H9 (cell line): ENCODE measurements around the gene CAPN12. TPM values are rescaled to one million over a fixed set of nuclear protein-coding genes. Genes with fewer than 3 reads are reported as not detected.
A peak's percentile ranks its signal among the peaks of the same experiment; 100 is the strongest.

Source experiments
- DNase-seq: peaks from one replicate; pipeline ENCODE4 v3.0.0-alpha.2; 2017
- H2AFZ ChIP-seq: one replicate; pipeline ENCODE4 v1.6.1; 2013; ENCODE audit warnings: mild to moderate bottlenecking, low read length, control low read depth, moderate library complexity
- H2AK5ac ChIP-seq: 2 replicates; pipeline ENCODE4 v1.6.1; 2013; ENCODE audit warnings: low read length, control low read depth, mixed read lengths; ENCODE audit not compliant: insufficient read length
- H2BK120ac ChIP-seq: one replicate; pipeline ENCODE4 v1.6.1; 2013; ENCODE audit warnings: low read depth, mild to moderate bottlenecking, low read length, control low read depth, inconsistent platforms; ENCODE audit not compliant: poor library complexity, severe bottlenecking
- H2BK12ac ChIP-seq: 2 replicates; pipeline ENCODE4 v1.6.1; 2013; ENCODE audit warnings: low read length, control low read depth, mixed read lengths, low read depth; ENCODE audit not compliant: insufficient read length
- H2BK15ac ChIP-seq: 2 replicates; pipeline ENCODE4 v1.6.1; 2013; ENCODE audit warnings: low read depth, low read length, control low read depth
- H2BK20ac ChIP-seq: one replicate; pipeline ENCODE4 v1.6.1; 2013; ENCODE audit warnings: low read depth, mild to moderate bottlenecking, low read length, control low read depth, inconsistent platforms; ENCODE audit not compliant: poor library complexity, severe bottlenecking
- H2BK5ac ChIP-seq: 2 replicates; pipeline ENCODE4 v1.6.1; 2013; ENCODE audit warnings: low read length, control low read depth, mixed read lengths; ENCODE audit not compliant: insufficient read length
- H3K14ac ChIP-seq: 2 replicates; pipeline ENCODE4 v1.6.1; 2013; ENCODE audit warnings: low read length, control low read depth; ENCODE audit not compliant: insufficient read depth
- H3K18ac ChIP-seq: 2 replicates; pipeline ENCODE4 v1.6.1; 2013; ENCODE audit warnings: low read depth, mild to moderate bottlenecking, mixed read lengths, low read length, control low read depth; ENCODE audit not compliant: insufficient read length
- H3K23ac ChIP-seq: 2 replicates; pipeline ENCODE4 v1.6.1; 2013; ENCODE audit warnings: low read length, control low read depth, mixed read lengths, low read depth; ENCODE audit not compliant: insufficient read length
- H3K23me2 ChIP-seq: 2 replicates; pipeline ENCODE4 v1.6.1; 2013; ENCODE audit warnings: low read depth, mild to moderate bottlenecking, mixed read lengths, low read length, control low read depth; ENCODE audit not compliant: insufficient read length, poor library complexity, severe bottlenecking
- H3K27ac ChIP-seq: 2 replicates; pipeline ENCODE4 v1.5.1; 2013; ENCODE audit warnings: low read length, control low read depth, mixed read lengths, low read depth; ENCODE audit not compliant: insufficient read length
- H3K27me3 ChIP-seq: 2 replicates; pipeline ENCODE4 v1.6.1; 2013; ENCODE audit warnings: low read length, control low read depth, inconsistent platforms; ENCODE audit not compliant: insufficient read depth
- H3K4ac ChIP-seq: 2 replicates; pipeline ENCODE4 v1.6.1; 2013; ENCODE audit warnings: low read depth, mild to moderate bottlenecking, control low read depth, inconsistent platforms, low read length, moderate library complexity
- H3K4me1 ChIP-seq: 2 replicates; pipeline ENCODE4 v1.6.1; 2013; ENCODE audit warnings: low read length, control low read depth, inconsistent platforms; ENCODE audit not compliant: insufficient read depth
- H3K4me2 ChIP-seq: 2 replicates; pipeline ENCODE4 v1.6.1; 2013; ENCODE audit warnings: low read length, control low read depth, mixed read lengths; ENCODE audit not compliant: insufficient read length, insufficient read depth
- H3K56ac ChIP-seq: 2 replicates; pipeline ENCODE4 v1.6.1; 2013; ENCODE audit warnings: low read depth, mild to moderate bottlenecking, mixed read lengths, low read length, control low read depth; ENCODE audit not compliant: insufficient read length
- H3K79me1 ChIP-seq: 2 replicates; pipeline ENCODE4 v1.6.1; 2013; ENCODE audit warnings: low read depth, mild to moderate bottlenecking, moderate library complexity, low read length, control low read depth, inconsistent platforms; ENCODE audit not compliant: insufficient read depth, poor library complexity, severe bottlenecking
- H3K79me2 ChIP-seq: 2 replicates; pipeline ENCODE4 v1.6.1; 2013; ENCODE audit warnings: low read length, control low read depth, inconsistent platforms; ENCODE audit not compliant: insufficient read depth
- H3K9ac ChIP-seq: 2 replicates; pipeline ENCODE4 v1.6.1; 2013; ENCODE audit warnings: low read length, control low read depth, mixed read lengths; ENCODE audit not compliant: insufficient read length; ENCODE audit errors: extremely low read depth
- H3K9me3 ChIP-seq: one replicate; pipeline ENCODE4 v1.6.1; 2013; ENCODE audit warnings: low read depth, low read length, inconsistent platforms; ENCODE audit not compliant: control insufficient read depth
- H3T11ph ChIP-seq: one replicate; pipeline ENCODE4 v1.6.1; 2013; ENCODE audit warnings: mild to moderate bottlenecking, low read length, control low read depth, inconsistent platforms
- H4K20me1 ChIP-seq: one replicate; pipeline ENCODE4 v1.6.1; 2013; ENCODE audit not compliant: control insufficient read depth, insufficient read length, insufficient read depth
- H4K5ac ChIP-seq: 2 replicates; pipeline ENCODE4 v1.6.1; 2013; ENCODE audit warnings: low read depth, mild to moderate bottlenecking, mixed read lengths, low read length, control low read depth; ENCODE audit not compliant: insufficient read length
- H4K8ac ChIP-seq: replicated peaks from 2 replicates; pipeline ENCODE4 v1.6.1; 2013; ENCODE audit warnings: low read length, control low read depth, mixed read lengths, low read depth; ENCODE audit not compliant: insufficient read length
- H4K91ac ChIP-seq: 2 replicates; pipeline ENCODE4 v1.6.1; 2013; ENCODE audit warnings: low read depth, mild to moderate bottlenecking, moderate library complexity, mixed read lengths, low read length, control low read depth; ENCODE audit not compliant: insufficient read length
- H3K27ac Mint-ChIP-seq, 3 experiments: 2 replicates in 2 of 3; 3 replicates in 1 of 3; pipeline ENCODE4 v1.8.0; 2020 to 2021; ENCODE audit warnings: mixed read lengths in 3 of 3, mild to moderate bottlenecking in 1 of 3, moderate library complexity in 1 of 3
- H3K27me3 Mint-ChIP-seq: 2 replicates; pipeline ENCODE4 v1.8.0; 2021; ENCODE audit warnings: low read depth, mild to moderate bottlenecking, moderate library complexity, mixed read lengths
- H3K36me3 Mint-ChIP-seq, 3 experiments: 2 replicates in 2 of 3; 3 replicates in 1 of 3; pipeline ENCODE4 v1.8.0; 2020 to 2021; ENCODE audit warnings: low read depth in 3 of 3, mixed read lengths in 3 of 3; ENCODE audit not compliant: insufficient read depth in 1 of 3
- H3K4me1 Mint-ChIP-seq, 2 experiments: 2 replicates each; pipeline ENCODE4 v1.8.0; 2020; ENCODE audit warnings: mixed read lengths in 2 of 2
- H3K4me3 Mint-ChIP-seq, 2 experiments: 2 replicates in 1 of 2; 3 replicates in 1 of 2; pipeline ENCODE4 v1.8.0; 2020 to 2021; ENCODE audit warnings: mild to moderate bottlenecking in 2 of 2, mixed read lengths in 2 of 2, moderate library complexity in 1 of 2
- H3K9me3 Mint-ChIP-seq, 2 experiments: 2 replicates in 1 of 2; 3 replicates in 1 of 2; pipeline ENCODE4 v1.8.0; 2020; ENCODE audit warnings: mild to moderate bottlenecking in 2 of 2, mixed read lengths in 2 of 2, moderate library complexity in 1 of 2
- CTCF ChIP-seq: fragments of 200-600 bp; sonication (generic); conservative IDR thresholded peaks from 3 replicates; pipeline ENCODE4 v1.8.0; 2021; ENCODE audit warnings: antibody characterized with exemption, mild to moderate bottlenecking
- WGBS: extraction: QIAGEN DNeasy Blood & Tissue Kit; methylation state at CpG from one replicate; pipeline ENCODE4 v1.1.7; 2013; ENCODE audit warnings: missing lambda C conversion rate, low lambda C conversion rate, mixed read lengths; ENCODE audit not compliant: insufficient read length; ENCODE audit errors: extremely low coverage; 5-methylcytosine and 5-hydroxymethylcytosine counted together
- total RNA-seq: library from RNA; stranded (reverse); gene quantifications from 2 replicates; pipeline ENCODE4 v1.2.1, GENCODE V29; 2021

The CAPN12 gene
- total RNA-seq, 1 experiment from 2014 or later, result 10.5 TPM

- no peak overlapping the region for H3K4ac ChIP-seq
- no peak for TF ChIP-seq CTCF
- H3K27me3 ChIP-seq, result no peaks in the 10 kb centered on the region
- Mint-ChIP-seq H3K27ac (peak overlapping the region; percentile 80 to 91 (median 91); a peak in 5 of 7 replicates), H3K4me3 (no peak overlapping the region), H3K4me1 (peaks cover 28 to 32% of the 10 kb centered on the region in 2 experiments), H3K9me3 (no peaks in the 10 kb centered on the region; a peak in 1 of 5 replicates), H3K36me3 (peaks cover 20 to 62% (median 43%) of the 10 kb centered on the region in 3 experiments; a peak in 6 of 7 replicates), H3K27me3 (no peaks in the 10 kb centered on the region; the same call in 1 of the 2 replicates)
- H3K18ac ChIP-seq, result no peak overlapping the region
- H3K23ac ChIP-seq, result no peak overlapping the region
- H2BK120ac ChIP-seq, result no peak overlapping the region
- no peak overlapping the region for H2AK5ac ChIP-seq
- no peak for DNase-seq
- no peak overlapping the region for H3K14ac ChIP-seq
- no peak overlapping the region for H3K56ac ChIP-seq
- H4K5ac ChIP-seq, result no peak overlapping the region
- no peak overlapping the region for H2BK15ac ChIP-seq
- no peaks in the 10 kb centered on the region; the same call in 1 of the 2 replicates for H3K4me1 ChIP-seq
- peaks cover 2% of the 10 kb centered on the region for H3K79me1 ChIP-seq
- H3K9ac ChIP-seq, result no peak overlapping the region
- no peak overlapping the region for H2BK12ac ChIP-seq
- H4K91ac ChIP-seq, result no peak overlapping the region
- H3K23me2 ChIP-seq, result no peaks in the 10 kb centered on the region
- H2AFZ ChIP-seq, result no peak overlapping the region
- H2BK5ac ChIP-seq, result no peak overlapping the region
- H3K9me3 ChIP-seq, result no peaks in the 10 kb centered on the region
- H3K4me2 ChIP-seq, result no peak overlapping the region
- H4K8ac ChIP-seq, result no peak overlapping the region
- no peaks in the 10 kb centered on the region for H4K20me1 ChIP-seq
- no peak overlapping the region for H2BK20ac ChIP-seq
- H3K27ac ChIP-seq, result no peak overlapping the region
- H3T11ph ChIP-seq, result no peak overlapping the region
- H3K79me2 ChIP-seq, result peaks cover 15% of the 10 kb centered on the region; the same call in 1 of the 2 replicates
- no CpG with 5 or more reads among the region's 18 CpGs for WGBS
These were observed 44.5 kb downstream of the CAPN12 start for GRCh38 chr19:38699647-38700349.
